ENCODE results near the gene ITPA.

Gene ITPA

DNA sequence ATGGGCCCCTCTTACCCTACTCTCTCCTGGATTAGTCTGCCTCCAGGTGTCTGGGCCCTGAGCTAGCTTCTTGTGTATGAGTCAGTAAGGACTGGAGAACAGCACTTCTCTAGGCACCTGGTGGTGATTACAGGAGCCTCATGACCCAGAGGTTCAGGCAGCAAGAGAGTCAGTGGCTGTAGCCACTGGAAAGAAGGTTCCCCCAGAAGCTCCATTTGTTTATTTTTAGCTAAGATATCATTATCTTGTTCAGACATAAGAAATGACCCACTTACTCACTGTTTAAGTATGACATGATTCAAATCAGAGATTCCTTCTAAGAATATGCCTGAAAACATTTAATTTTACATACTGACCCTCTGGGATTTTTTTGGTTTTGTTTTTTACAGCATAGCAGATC lies 53.3 kb downstream of the ITPA start:
- Mint-ChIP-seq H3K4me1 (no peaks in the 10 kb centered on the region), H3K27me3 (no peaks in the 10 kb centered on the region), H3K27ac (no peak overlapping the region), H3K36me3 (peaks cover 52% of the 10 kb centered on the region), H3K9me3 (no peaks in the 10 kb centered on the region), H3K4me3 (no peak overlapping the region)
- no peak for ATAC-seq

GRCh38 chr20:3270051-3270450 lies 60.8 kb downstream of the ITPA start:
- ATAC-seq, result no peak
- no peaks in the 10 kb centered on the region for H3K4me1 Mint-ChIP-seq
- H3K36me3 Mint-ChIP-seq, result peaks cover 39% of the 10 kb centered on the region
- H3K27ac Mint-ChIP-seq, result no peak overlapping the region
- no peak overlapping the region for H3K4me3 Mint-ChIP-seq
- no peaks in the 10 kb centered on the region for H3K9me3 Mint-ChIP-seq
- H3K27me3 Mint-ChIP-seq, result no peaks in the 10 kb centered on the region

GRCh38 chr20:3273371-3273770 lies 64.1 kb downstream of the ITPA start:
- Mint-ChIP-seq H3K4me1 (no peaks in the 10 kb centered on the region), H3K27me3 (no peaks in the 10 kb centered on the region), H3K4me3 (no peak overlapping the region), H3K9me3 (no peaks in the 10 kb centered on the region), H3K27ac (no peak overlapping the region), H3K36me3 (peaks cover 40% of the 10 kb centered on the region)
- ATAC-seq, result no peak

Measured in stimulated activated memory B cell treated with anti-CD40 and anti-IgM and Interleukin-4, amounts not matched to agents 10 μg/mL and 1 μg/mL and 100 μg/mL, for 72 hours (primary cell).